ENCODE measurements around the gene ATCAY. TPM values are rescaled to one million over a fixed set of nuclear protein-coding genes. Genes with fewer than 3 reads are reported as not detected.

ATCAY gene
- total RNA-seq, 4 donors from 2014 or later, result not detected

GRCh38 chr19:3862826-3863500, 17.5 kb upstream of the ATCAY start:
- TF ChIP-seq POLR2A (IDR thresholded peaks at IDR 0.05), result no peak
- no peak for TF ChIP-seq CTCF (IDR thresholded peaks at IDR 0.05 in 4 of 5, conservative IDR thresholded peaks at IDR 0.05 in 1 of 5)
- H3K4me3 ChIP-seq, result no peak overlapping the region
- intact Hi-C loops (cut with DNase I; ENCODE audit: low total_unique reads), result no loop called here
- peaks cover 15 to 27% (median 24%) of the 10 kb centered on the region in 3 donors for H3K27me3 ChIP-seq
- no peaks in the 10 kb centered on the region for H3K4me1 ChIP-seq
- no peak for DNase-seq
- ATAC-seq, result no peak
- H3K27ac ChIP-seq, result no peak overlapping the region
- no peaks in the 10 kb centered on the region for H3K9me3 ChIP-seq
- in situ Hi-C loops (cut with MboI; ENCODE audit: low sequenced_read_pairs in 4 of 4), result no loop called here
- H3K36me3 ChIP-seq, result no peaks in the 10 kb centered on the region

- H3K9me3 ChIP-seq, result no peaks in the 10 kb centered on the region
- H3K4me3 ChIP-seq, result no peak overlapping the region
- peaks cover 22 to 34% (median 30%) of the 10 kb centered on the region in 3 donors for H3K27me3 ChIP-seq
- in situ Hi-C loops (cut with MboI; ENCODE audit: low sequenced_read_pairs in 4 of 4), result no loop called here
- H3K4me1 ChIP-seq, result no peaks in the 10 kb centered on the region
- H3K27ac ChIP-seq, result no peak overlapping the region
- intact Hi-C loops (cut with DNase I; ENCODE audit: low total_unique reads), result no loop called here
- no peak for ATAC-seq
- no peak for DNase-seq
- TF ChIP-seq CTCF (IDR thresholded peaks at IDR 0.05 in 4 of 5, conservative IDR thresholded peaks at IDR 0.05 in 1 of 5) (no peak), POLR2A (IDR thresholded peaks at IDR 0.05) (no peak)
- H3K36me3 ChIP-seq, result no peaks in the 10 kb centered on the region
These were observed 16.8 kb upstream of the ATCAY start for GRCh38 chr19:3863648-3864047.

GRCh38 chr19:3866910-3867638, 13.4 kb upstream of the ATCAY start:
- ATAC-seq, result no peak
- in situ Hi-C loops (cut with MboI; ENCODE audit: low sequenced_read_pairs in 4 of 4), result no loop called here
- TF ChIP-seq POLR2A (IDR thresholded peaks at IDR 0.05), result no peak
- TF ChIP-seq CTCF (IDR thresholded peaks at IDR 0.05 in 4 of 5, conservative IDR thresholded peaks at IDR 0.05 in 1 of 5), result no peak

GRCh38 chr19:3867971-3868769, 12.3 kb upstream of the ATCAY start:
- DNase-seq, result no peak
- H3K4me1 ChIP-seq, result no peaks in the 10 kb centered on the region
- peaks cover 40 to 55% (median 52%) of the 10 kb centered on the region in 3 donors for H3K27me3 ChIP-seq
- TF ChIP-seq CTCF (IDR thresholded peaks at IDR 0.05 in 4 of 5, conservative IDR thresholded peaks at IDR 0.05 in 1 of 5), result no peak
- no peak for TF ChIP-seq POLR2A (IDR thresholded peaks at IDR 0.05)
- H3K27ac ChIP-seq, result no peak overlapping the region
- intact Hi-C loops (cut with DNase I; ENCODE audit: low total_unique reads), result no loop called here
- ATAC-seq, result no peak
- H3K36me3 ChIP-seq, result no peaks in the 10 kb centered on the region
- in situ Hi-C loops (cut with MboI; ENCODE audit: low sequenced_read_pairs in 4 of 4), result no loop called here
- no peak overlapping the region for H3K4me3 ChIP-seq
- no peaks in the 10 kb centered on the region for H3K9me3 ChIP-seq

More at GRCh38 chr19:3866910-3867638, 13.4 kb upstream of the ATCAY start:
- no peak overlapping the region for H3K4me3 ChIP-seq
- H3K4me1 ChIP-seq, result no peaks in the 10 kb centered on the region
- no peak for DNase-seq
- H3K27ac ChIP-seq, result no peak overlapping the region
- H3K9me3 ChIP-seq, result no peaks in the 10 kb centered on the region
- H3K27me3 ChIP-seq, result peaks cover 37 to 59% (median 57%) of the 10 kb centered on the region in 3 donors
- no peaks in the 10 kb centered on the region for H3K36me3 ChIP-seq
- intact Hi-C loops (cut with DNase I; ENCODE audit: low total_unique reads), result no loop called here

Data from gastrocnemius medialis (tissue), 4 donors.